HEK293 (cell line): ENCODE data around the gene MTA3.
"Not testable (repeated sequence)": the region's sequence is repeated elsewhere in the genome, so short reads cannot be mapped to it uniquely, and the experiment has no call there.

ENCODE experiments used
- CTCF ChIA-PET: fragments of 350-600 bp; formaldehyde crosslinking; extraction: SDS; loops from one replicate; lab custom pipeline; 2021; ENCODE audit warnings: antibody characterized with exemption; lab: Yijun Ruan, JAX
- POLR2A ChIA-PET: fragments of 300-600 bp; formaldehyde crosslinking; extraction: SDS; loops from one replicate; lab custom pipeline; 2020; ENCODE audit warnings: antibody characterized with exemption, inconsistent platforms; lab: Yijun Ruan, JAX
- H3K27ac ChIP-seq: fragments of 200-500 bp; sonication (Bioruptor generic); 2 replicates; pipeline ENCODE4 v1.5.1; 2014; ENCODE audit warnings: low read depth, low read length, control low read depth, inconsistent platforms; ENCODE audit errors: extremely low read depth
- H3K36me3 ChIP-seq, 2 experiments: fragments of 200-500 bp in 1 of 2; sonication (Bioruptor generic) in 1 of 2; 1 replicate in 1 of 2; 2 replicates in 1 of 2; pipeline ENCODE4 v1.5.1; 2014 to 2017; ENCODE audit warnings: inconsistent platforms in 2 of 2, low read length in 2 of 2; ENCODE audit not compliant: control insufficient read depth in 2 of 2, insufficient read depth in 1 of 2
- H3K4me1 ChIP-seq: fragments of 200-500 bp; sonication (Bioruptor generic); 2 replicates; pipeline ENCODE4 v1.5.1; 2014; ENCODE audit warnings: mild to moderate bottlenecking, low read length, inconsistent platforms; ENCODE audit not compliant: control insufficient read depth, insufficient read depth
- H3K4me3 ChIP-seq: 2 replicates; pipeline ENCODE4 v1.5.1; 2011; ENCODE audit warnings: low read depth, mild to moderate bottlenecking, control low read depth, low read length, moderate library complexity
- H3K9me3 ChIP-seq: fragments of 200-500 bp; sonication (Bioruptor generic); 2 replicates; pipeline ENCODE4 v1.5.1; 2014; ENCODE audit warnings: low read depth, low read length, inconsistent platforms; ENCODE audit not compliant: control insufficient read depth, insufficient read depth
- GLI4 ChIP-seq: fragments of 450-650 bp; formaldehyde crosslinking; IDR thresholded peaks from 2 replicates; pipeline ENCODE4 v1.5.1; 2016; ENCODE audit warnings: missing biosample characterization, missing genetic modification characterization
- ZBTB8A ChIP-seq: fragments of 450-650 bp; formaldehyde crosslinking; IDR thresholded peaks from 2 replicates; pipeline ENCODE4 v1.5.1; 2016; ENCODE audit warnings: missing biosample characterization, missing genetic modification characterization
- ZNF140 ChIP-seq: fragments of 450-650 bp; formaldehyde crosslinking; IDR thresholded peaks from 2 replicates; pipeline ENCODE4 v1.5.1; 2016; ENCODE audit warnings: missing biosample characterization, missing genetic modification characterization
- ZNF266 ChIP-seq: fragments of 450-650 bp; formaldehyde crosslinking; IDR thresholded peaks from 2 replicates; pipeline ENCODE4 v1.5.1; 2016; ENCODE audit warnings: missing biosample characterization, missing genetic modification characterization, low read depth
- ZNF341 ChIP-seq: fragments of 450-650 bp; formaldehyde crosslinking; IDR thresholded peaks from 2 replicates; pipeline ENCODE4; 2016; ENCODE audit warnings: low read depth, missing biosample characterization, missing genetic modification characterization
- ZNF394 ChIP-seq: fragments of 450-650 bp; formaldehyde crosslinking; IDR thresholded peaks from 2 replicates; pipeline ENCODE4 v1.5.1; 2016; ENCODE audit warnings: missing biosample characterization, missing genetic modification characterization, mild to moderate bottlenecking, moderate library complexity, borderline replicate concordance
- ZNF426 ChIP-seq: fragments of 450-650 bp; formaldehyde crosslinking; IDR thresholded peaks from 2 replicates; pipeline ENCODE4 v1.5.1; 2017; ENCODE audit warnings: missing biosample characterization, missing genetic modification characterization, mild to moderate bottlenecking, inconsistent platforms, moderate library complexity
- ZNF433 ChIP-seq: fragments of 450-650 bp; formaldehyde crosslinking; IDR thresholded peaks from 2 replicates; pipeline ENCODE4 v1.5.1; 2016; ENCODE audit warnings: missing biosample characterization, missing genetic modification characterization, low read depth
- ZNF555 ChIP-seq: fragments of 450-650 bp; formaldehyde crosslinking; conservative IDR thresholded peaks from 2 replicates; pipeline ENCODE4 v1.5.1; 2017; ENCODE audit warnings: missing biosample characterization, mild to moderate bottlenecking, missing genetic modification characterization, inconsistent platforms
- ZNF560 ChIP-seq: fragments of 450-650 bp; formaldehyde crosslinking; IDR thresholded peaks from 2 replicates; pipeline ENCODE4 v1.5.1; 2017; ENCODE audit warnings: missing biosample characterization, missing genetic modification characterization, borderline replicate concordance
- ZNF623 ChIP-seq: fragments of 450-650 bp; formaldehyde crosslinking; IDR thresholded peaks from 2 replicates; pipeline ENCODE4 v1.5.1; 2016; ENCODE audit warnings: missing biosample characterization, missing genetic modification characterization
- ZNF629 ChIP-seq: fragments of 450-650 bp; formaldehyde crosslinking; IDR thresholded peaks from 2 replicates; pipeline ENCODE4 v1.5.1; 2017; ENCODE audit warnings: missing biosample characterization, missing genetic modification characterization
- ZNF654 ChIP-seq: fragments of 450-650 bp; formaldehyde crosslinking; IDR thresholded peaks from 2 replicates; pipeline ENCODE4 v1.5.1; 2016; ENCODE audit warnings: low read depth, missing biosample characterization, missing genetic modification characterization
- ZNF664 ChIP-seq: fragments of 450-650 bp; formaldehyde crosslinking; IDR thresholded peaks from 2 replicates; pipeline ENCODE4 v1.5.1; 2016; ENCODE audit warnings: missing biosample characterization, missing genetic modification characterization
- ZXDB ChIP-seq: fragments of 450-650 bp; formaldehyde crosslinking; IDR thresholded peaks from 2 replicates; pipeline ENCODE4 v1.5.1; 2016; ENCODE audit warnings: missing biosample characterization, missing genetic modification characterization
- TF ChIP-seq, protein P1 (sequence below): fragments of 450-650 bp; formaldehyde crosslinking; conservative IDR thresholded peaks from 2 replicates; pipeline ENCODE4 v1.5.1; 2016; ENCODE audit warnings: low read depth, missing biosample characterization, missing genetic modification characterization
- TF ChIP-seq, protein P2 (sequence below): fragments of 450-650 bp; formaldehyde crosslinking; IDR thresholded peaks from 2 replicates; pipeline ENCODE4 v1.5.1; 2016; ENCODE audit warnings: missing biosample characterization, missing genetic modification characterization
- TF ChIP-seq, protein P3 (sequence below): fragments of 450-650 bp; formaldehyde crosslinking; conservative IDR thresholded peaks from 2 replicates; pipeline ENCODE4 v1.5.1; 2016; ENCODE audit warnings: low read depth, missing biosample characterization, missing genetic modification characterization

The MTA3 gene

DNA sequence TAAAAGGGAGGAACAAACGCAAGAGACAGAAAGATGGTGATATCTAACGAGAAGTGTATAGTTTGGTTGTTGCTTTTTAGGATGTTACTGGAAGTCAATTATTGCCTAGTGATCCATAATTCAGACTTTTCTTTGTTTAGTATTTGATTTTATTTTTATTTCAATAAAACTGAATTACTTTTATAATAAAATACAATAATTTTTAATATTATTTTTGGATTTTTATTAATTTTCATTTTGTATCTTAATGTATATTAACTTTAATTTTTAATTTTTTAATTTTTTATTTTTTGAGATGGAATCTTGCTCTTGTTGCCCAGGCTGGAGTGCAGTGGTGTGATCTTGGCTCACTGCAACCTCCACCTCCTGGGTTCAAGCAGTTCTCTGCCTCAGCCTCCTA is 55.6 kb downstream of the MTA3 start:
- no peaks in the 10 kb centered on the region for H3K9me3 ChIP-seq
- no peaks in the 10 kb centered on the region for H3K4me1 ChIP-seq
- TF ChIP-seq ZNF664 (tag by site-specific recombination) (no peak), GLI4 (tag by site-specific recombination) (no peak)
- H3K27ac ChIP-seq = no peak overlapping the region
- ChIA-PET CTCF (interaction anchor here (0.6 kb wide), 1 partner anchor 29 kb away, joined by 3 read pairs; no protein-coding TSS in a partner anchor), POLR2A (no interaction called here)
- no peak overlapping the region for H3K4me3 ChIP-seq
- peaks cover 7 to 19% of the 10 kb centered on the region in 2 experiments; a peak in 2 of 3 replicates for H3K36me3 ChIP-seq

DNA sequence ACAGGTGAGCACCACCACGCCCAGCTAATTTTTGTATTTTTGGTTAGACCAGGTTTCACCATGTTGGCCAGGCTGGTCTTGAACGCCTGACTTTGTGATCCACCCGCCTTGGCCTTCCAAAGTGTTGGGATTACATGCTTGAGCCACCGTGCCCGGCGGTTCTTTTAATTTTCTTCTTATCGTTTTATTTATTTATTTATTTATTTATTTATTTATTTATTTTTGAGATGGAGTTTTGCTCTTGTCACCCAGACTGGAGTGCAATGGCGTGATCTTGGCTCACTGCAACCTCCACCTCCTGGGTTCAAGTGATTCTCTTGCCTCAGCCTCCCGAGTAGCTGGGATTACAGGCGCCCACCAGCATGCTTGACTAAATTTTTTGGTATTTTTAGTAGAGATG is 59.6 kb downstream of the MTA3 start:
- not testable (repeated sequence) for H3K27ac ChIP-seq, H3K9me3 ChIP-seq, H3K36me3 ChIP-seq, H3K4me1 ChIP-seq, H3K4me3 ChIP-seq
- ChIA-PET CTCF (interaction anchor here (0.6 kb wide), 1 partner anchor 243 kb away, joined by 3 read pairs; no protein-coding TSS in a partner anchor), POLR2A (interaction anchor here (0.6 kb wide), 1 partner anchor 602 kb away, joined by 3 read pairs; no protein-coding TSS in a partner anchor)
- TF ChIP-seq ZNF555 = peak; percentile 44
- TF ChIP-seq ZNF266 = 0 out of 2 replicates have a peak, but pooled peaks have one; percentile 18
- TF ChIP-seq ZNF560 (tag by site-specific recombination) = 0 out of 2 replicates have a peak, but pooled peaks have one; percentile 23
- peak; percentile 31; the same call in 1 of the 2 replicates for TF ChIP-seq ZXDB
- TF ChIP-seq ZNF629 = 0 out of 2 replicates have a peak, but pooled peaks have one; percentile 26
- peak; percentile 14; the same call in 1 of the 2 replicates for TF ChIP-seq ZNF341 (tag by site-specific recombination)
- TF ChIP-seq ZNF654 (tag by site-specific recombination) = peak; percentile 43
- TF ChIP-seq, protein P1, sequence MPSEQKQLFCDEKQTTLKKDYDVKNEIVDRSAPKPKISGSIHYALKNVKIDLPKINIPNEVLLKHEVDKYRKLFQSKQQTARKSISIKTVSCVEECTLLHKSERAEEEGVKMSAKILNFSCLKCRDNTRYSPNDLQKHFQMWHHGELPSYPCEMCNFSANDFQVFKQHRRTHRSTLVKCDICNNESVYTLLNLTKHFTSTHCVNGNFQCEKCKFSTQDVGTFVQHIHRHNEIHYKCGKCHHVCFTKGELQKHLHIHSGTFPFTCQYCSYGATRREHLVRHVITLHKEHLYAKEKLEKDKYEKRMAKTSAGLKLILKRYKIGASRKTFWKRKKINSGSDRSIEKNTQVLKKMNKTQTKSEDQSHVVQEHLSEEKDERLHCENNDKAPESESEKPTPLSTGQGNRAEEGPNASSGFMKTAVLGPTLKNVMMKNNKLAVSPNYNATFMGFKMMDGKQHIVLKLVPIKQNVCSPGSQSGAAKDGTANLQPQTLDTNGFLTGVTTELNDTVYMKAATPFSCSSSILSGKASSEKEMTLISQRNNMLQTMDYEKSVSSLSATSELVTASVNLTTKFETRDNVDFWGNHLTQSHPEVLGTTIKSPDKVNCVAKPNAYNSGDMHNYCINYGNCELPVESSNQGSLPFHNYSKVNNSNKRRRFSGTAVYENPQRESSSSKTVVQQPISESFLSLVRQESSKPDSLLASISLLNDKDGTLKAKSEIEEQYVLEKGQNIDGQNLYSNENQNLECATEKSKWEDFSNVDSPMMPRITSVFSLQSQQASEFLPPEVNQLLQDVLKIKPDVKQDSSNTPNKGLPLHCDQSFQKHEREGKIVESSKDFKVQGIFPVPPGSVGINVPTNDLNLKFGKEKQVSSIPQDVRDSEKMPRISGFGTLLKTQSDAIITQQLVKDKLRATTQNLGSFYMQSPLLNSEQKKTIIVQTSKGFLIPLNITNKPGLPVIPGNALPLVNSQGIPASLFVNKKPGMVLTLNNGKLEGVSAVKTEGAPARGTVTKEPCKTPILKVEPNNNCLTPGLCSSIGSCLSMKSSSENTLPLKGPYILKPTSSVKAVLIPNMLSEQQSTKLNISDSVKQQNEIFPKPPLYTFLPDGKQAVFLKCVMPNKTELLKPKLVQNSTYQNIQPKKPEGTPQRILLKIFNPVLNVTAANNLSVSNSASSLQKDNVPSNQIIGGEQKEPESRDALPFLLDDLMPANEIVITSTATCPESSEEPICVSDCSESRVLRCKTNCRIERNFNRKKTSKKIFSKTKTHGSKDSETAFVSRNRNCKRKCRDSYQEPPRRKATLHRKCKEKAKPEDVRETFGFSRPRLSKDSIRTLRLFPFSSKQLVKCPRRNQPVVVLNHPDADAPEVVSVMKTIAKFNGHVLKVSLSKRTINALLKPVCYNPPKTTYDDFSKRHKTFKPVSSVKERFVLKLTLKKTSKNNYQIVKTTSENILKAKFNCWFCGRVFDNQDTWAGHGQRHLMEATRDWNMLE = peak; percentile 73
- peak; percentile 56 for TF ChIP-seq ZNF623 (tag by site-specific recombination)
- TF ChIP-seq ZNF433 = 0 out of 2 replicates have a peak, but pooled peaks have one; percentile 22
- peak; percentile 68; the same call in 1 of the 2 replicates for TF ChIP-seq ZNF140 (tag by site-specific recombination)
- peak; percentile 88 for TF ChIP-seq ZNF394 (tag by site-specific recombination)
- TF ChIP-seq ZNF426 (tag by site-specific recombination) = peak; percentile 62
- TF ChIP-seq, protein P2, sequence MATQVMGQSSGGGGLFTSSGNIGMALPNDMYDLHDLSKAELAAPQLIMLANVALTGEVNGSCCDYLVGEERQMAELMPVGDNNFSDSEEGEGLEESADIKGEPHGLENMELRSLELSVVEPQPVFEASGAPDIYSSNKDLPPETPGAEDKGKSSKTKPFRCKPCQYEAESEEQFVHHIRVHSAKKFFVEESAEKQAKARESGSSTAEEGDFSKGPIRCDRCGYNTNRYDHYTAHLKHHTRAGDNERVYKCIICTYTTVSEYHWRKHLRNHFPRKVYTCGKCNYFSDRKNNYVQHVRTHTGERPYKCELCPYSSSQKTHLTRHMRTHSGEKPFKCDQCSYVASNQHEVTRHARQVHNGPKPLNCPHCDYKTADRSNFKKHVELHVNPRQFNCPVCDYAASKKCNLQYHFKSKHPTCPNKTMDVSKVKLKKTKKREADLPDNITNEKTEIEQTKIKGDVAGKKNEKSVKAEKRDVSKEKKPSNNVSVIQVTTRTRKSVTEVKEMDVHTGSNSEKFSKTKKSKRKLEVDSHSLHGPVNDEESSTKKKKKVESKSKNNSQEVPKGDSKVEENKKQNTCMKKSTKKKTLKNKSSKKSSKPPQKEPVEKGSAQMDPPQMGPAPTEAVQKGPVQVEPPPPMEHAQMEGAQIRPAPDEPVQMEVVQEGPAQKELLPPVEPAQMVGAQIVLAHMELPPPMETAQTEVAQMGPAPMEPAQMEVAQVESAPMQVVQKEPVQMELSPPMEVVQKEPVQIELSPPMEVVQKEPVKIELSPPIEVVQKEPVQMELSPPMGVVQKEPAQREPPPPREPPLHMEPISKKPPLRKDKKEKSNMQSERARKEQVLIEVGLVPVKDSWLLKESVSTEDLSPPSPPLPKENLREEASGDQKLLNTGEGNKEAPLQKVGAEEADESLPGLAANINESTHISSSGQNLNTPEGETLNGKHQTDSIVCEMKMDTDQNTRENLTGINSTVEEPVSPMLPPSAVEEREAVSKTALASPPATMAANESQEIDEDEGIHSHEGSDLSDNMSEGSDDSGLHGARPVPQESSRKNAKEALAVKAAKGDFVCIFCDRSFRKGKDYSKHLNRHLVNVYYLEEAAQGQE (tag by site-specific recombination) = peak; percentile 56
- peak; percentile 36; the same call in 1 of the 2 replicates for TF ChIP-seq ZBTB8A
- TF ChIP-seq, protein P3, sequence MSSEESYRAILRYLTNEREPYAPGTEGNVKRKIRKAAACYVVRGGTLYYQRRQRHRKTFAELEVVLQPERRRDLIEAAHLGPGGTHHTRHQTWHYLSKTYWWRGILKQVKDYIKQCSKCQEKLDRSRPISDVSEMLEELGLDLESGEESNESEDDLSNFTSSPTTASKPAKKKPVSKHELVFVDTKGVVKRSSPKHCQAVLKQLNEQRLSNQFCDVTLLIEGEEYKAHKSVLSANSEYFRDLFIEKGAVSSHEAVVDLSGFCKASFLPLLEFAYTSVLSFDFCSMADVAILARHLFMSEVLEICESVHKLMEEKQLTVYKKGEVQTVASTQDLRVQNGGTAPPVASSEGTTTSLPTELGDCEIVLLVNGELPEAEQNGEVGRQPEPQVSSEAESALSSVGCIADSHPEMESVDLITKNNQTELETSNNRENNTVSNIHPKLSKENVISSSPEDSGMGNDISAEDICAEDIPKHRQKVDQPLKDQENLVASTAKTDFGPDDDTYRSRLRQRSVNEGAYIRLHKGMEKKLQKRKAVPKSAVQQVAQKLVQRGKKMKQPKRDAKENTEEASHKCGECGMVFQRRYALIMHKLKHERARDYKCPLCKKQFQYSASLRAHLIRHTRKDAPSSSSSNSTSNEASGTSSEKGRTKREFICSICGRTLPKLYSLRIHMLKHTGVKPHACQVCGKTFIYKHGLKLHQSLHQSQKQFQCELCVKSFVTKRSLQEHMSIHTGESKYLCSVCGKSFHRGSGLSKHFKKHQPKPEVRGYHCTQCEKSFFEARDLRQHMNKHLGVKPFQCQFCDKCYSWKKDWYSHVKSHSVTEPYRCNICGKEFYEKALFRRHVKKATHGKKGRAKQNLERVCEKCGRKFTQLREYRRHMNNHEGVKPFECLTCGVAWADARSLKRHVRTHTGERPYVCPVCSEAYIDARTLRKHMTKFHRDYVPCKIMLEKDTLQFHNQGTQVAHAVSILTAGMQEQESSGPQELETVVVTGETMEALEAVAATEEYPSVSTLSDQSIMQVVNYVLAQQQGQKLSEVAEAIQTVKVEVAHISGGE (tag by site-specific recombination) = 0 out of 2 replicates have a peak, but pooled peaks have one; percentile 15
